Epidermal melanocyte (primary cell): Measurements from ENCODE around the gene ESYT2.
"Not testable (repeated sequence)": the region's sequence is repeated elsewhere in the genome, so short reads cannot be mapped to it uniquely, and the experiment has no call there.

Source experiments
- DNase-seq: peaks from one replicate; pipeline ENCODE4 v3.0.0; 2011; ENCODE audit warnings: low spot score; ENCODE audit not compliant: insufficient read length

Gene ESYT2

GRCh38 chr7:158699341-158699740 lies 130.0 kb downstream of the ESYT2 start:
- no peak for DNase-seq

GRCh38 chr7:158698657-158699195 lies 130.6 kb downstream of the ESYT2 start:
- DNase-seq: no peak

GRCh38 chr7:158697597-158697996 lies 131.7 kb downstream of the ESYT2 start:
- not testable (repeated sequence) for DNase-seq

- peak; percentile 64 for DNase-seq
These were observed 133.4 kb downstream of the ESYT2 start for GRCh38 chr7:158695726-158696452.

GRCh38 chr7:158695056-158695455 lies 134.3 kb downstream of the ESYT2 start:
- no peak for DNase-seq

GRCh38 chr7:158694650-158695049 lies 134.7 kb downstream of the ESYT2 start:
- DNase-seq: no peak

GRCh38 chr7:158689488-158689887 lies 139.8 kb downstream of the ESYT2 start:
- no peak for DNase-seq

GRCh38 chr7:158687406-158687805 lies 141.9 kb downstream of the ESYT2 start:
- DNase-seq: no peak

GRCh38 chr7:158685693-158686092 lies 143.6 kb downstream of the ESYT2 start:
- no peak for DNase-seq

GRCh38 chr7:158684329-158684728 lies 145.0 kb downstream of the ESYT2 start:
- DNase-seq: no peak

- no peak for DNase-seq
These were observed 145.8 kb downstream of the ESYT2 start for GRCh38 chr7:158683541-158683940.

GRCh38 chr7:158682456-158682855 lies 146.9 kb downstream of the ESYT2 start:
- no peak for DNase-seq
